IMR-90 (cell line): ENCODE measurements around the gene DSCAML1. TPM values are rescaled to one million over a fixed set of nuclear protein-coding genes. Genes with fewer than 3 reads are reported as not detected.

Experiments used
- ATAC-seq: fragments of 200-7000 bp; cut with Tn5 transposase; 2 replicates; pipeline ENCODE4 v1.9.1; 2020; ENCODE audit warnings: low read depth, mild to moderate bottlenecking, moderate library complexity
- BruUV-seq: library from RNA; stranded (reverse); fragments of 400-500 nt; replicated peaks from 2 replicates; lab custom pipeline; 2021; lab: Mats Ljungman, UMichigan
- CTCF ChIA-PET: fragments of 300-600 bp; formaldehyde crosslinking; extraction: SDS; loops from one replicate; lab custom pipeline; 2021; ENCODE audit warnings: antibody characterized with exemption; lab: Yijun Ruan, JAX
- POLR2A ChIA-PET: fragments of 300-600 bp; sonication (Branson Sonifier 250); formaldehyde crosslinking; loops from one replicate; lab custom pipeline; 2022; ENCODE audit warnings: antibody characterized with exemption; ENCODE audit not compliant: unreplicated experiment; lab: Charles Lee
- DNase-seq: peaks from one replicate; pipeline ENCODE4 v3.0.0; 2013
- H2AFZ ChIP-seq: replicated peaks from 2 replicates; pipeline ENCODE3; 2013; ENCODE audit warnings: low read length, mild to moderate bottlenecking; ENCODE audit not compliant: poor library complexity
- H2AK5ac ChIP-seq: 2 replicates; pipeline ENCODE4 v1.6.1; 2013; ENCODE audit warnings: low read depth, low read length, inconsistent platforms
- H2AK9ac ChIP-seq: replicated peaks from 2 replicates; pipeline ENCODE3; 2013; ENCODE audit warnings: mild to moderate bottlenecking, low read depth, low read length, moderate library complexity; ENCODE audit not compliant: poor library complexity
- H2BK120ac ChIP-seq: 2 replicates; pipeline ENCODE4 v1.6.1; 2013; ENCODE audit warnings: low read depth, low read length, inconsistent platforms
- H2BK15ac ChIP-seq: 3 replicates; pipeline ENCODE4 v1.6.1; 2013; ENCODE audit warnings: low read depth, low read length, inconsistent platforms
- H2BK20ac ChIP-seq: 2 replicates; pipeline ENCODE4 v1.6.1; 2013; ENCODE audit warnings: low read depth, mild to moderate bottlenecking, inconsistent platforms, low read length, moderate library complexity
- H2BK5ac ChIP-seq: 2 replicates; pipeline ENCODE4 v1.6.1; 2013; ENCODE audit warnings: mild to moderate bottlenecking, low read depth, low read length, inconsistent platforms; ENCODE audit not compliant: poor library complexity, severe bottlenecking
- H3K14ac ChIP-seq: replicated peaks from 2 replicates; pipeline ENCODE4 v1.6.1; 2013; ENCODE audit warnings: low read depth, low read length, inconsistent platforms
- H3K18ac ChIP-seq: 2 replicates; pipeline ENCODE4 v1.6.1; 2013; ENCODE audit warnings: low read depth, low read length, control low read depth
- H3K23ac ChIP-seq: 2 replicates; pipeline ENCODE4 v1.6.1; 2013; ENCODE audit warnings: low read depth, low read length, inconsistent platforms
- H3K27ac ChIP-seq: 2 replicates; pipeline ENCODE4 v1.5.1; 2013; ENCODE audit warnings: mild to moderate bottlenecking, control low read depth, low read length; ENCODE audit not compliant: insufficient read depth
- H3K27me3 ChIP-seq: 2 replicates; pipeline ENCODE4 v1.6.1; 2013; ENCODE audit warnings: low read length; ENCODE audit not compliant: control insufficient read depth, insufficient read depth
- H3K36me3 ChIP-seq: 2 replicates; pipeline ENCODE4 v1.6.1; 2013; ENCODE audit warnings: low read length, mixed read lengths; ENCODE audit not compliant: control insufficient read depth, insufficient read depth
- H3K4ac ChIP-seq: 2 replicates; pipeline ENCODE4 v1.6.1; 2013; ENCODE audit warnings: low read depth, low read length, inconsistent platforms
- H3K4me1 ChIP-seq: 2 replicates; pipeline ENCODE4 v1.6.1; 2013; ENCODE audit warnings: low read length, mixed read lengths; ENCODE audit not compliant: control insufficient read depth, insufficient read depth
- H3K4me2 ChIP-seq: 2 replicates; pipeline ENCODE4 v1.6.1; 2013; ENCODE audit warnings: low read depth, mild to moderate bottlenecking, control low read depth, low read length, moderate library complexity
- H3K4me3 ChIP-seq: 2 replicates; pipeline ENCODE4 v1.5.1; 2013; ENCODE audit warnings: low read depth, mild to moderate bottlenecking, control low read depth, low read length, moderate library complexity; ENCODE audit not compliant: insufficient read depth
- H3K56ac ChIP-seq: 2 replicates; pipeline ENCODE4 v1.6.1; 2013; ENCODE audit warnings: low read length, inconsistent platforms; ENCODE audit not compliant: insufficient read depth; ENCODE audit errors: extremely low read depth
- H3K79me1 ChIP-seq, 2 experiments: 2 replicates each; pipeline ENCODE4 v1.6.1; 2013; ENCODE audit warnings: low read length in 2 of 2, inconsistent platforms in 1 of 2, low read depth in 1 of 2
- H3K9ac ChIP-seq: 2 replicates; pipeline ENCODE4 v1.6.1; 2013; ENCODE audit warnings: low read depth, low read length, control low read depth
- H3K9me1 ChIP-seq: 2 replicates; pipeline ENCODE4 v1.6.1; 2013; ENCODE audit warnings: low read length, inconsistent platforms; ENCODE audit not compliant: insufficient read depth
- H3K9me3 ChIP-seq: 2 replicates; pipeline ENCODE4 v1.6.1; 2013; ENCODE audit warnings: low read length; ENCODE audit not compliant: control insufficient read depth, insufficient read depth
- H4K20me1 ChIP-seq: 2 replicates; pipeline ENCODE4 v1.6.1; 2013; ENCODE audit warnings: low read length, inconsistent platforms; ENCODE audit not compliant: insufficient read depth
- H4K5ac ChIP-seq: 2 replicates; pipeline ENCODE4 v1.6.1; 2013; ENCODE audit warnings: mild to moderate bottlenecking, low read depth, low read length, control low read depth
- H4K8ac ChIP-seq, 2 experiments: 2 replicates each; pipeline ENCODE4 v1.6.1; 2013; ENCODE audit warnings: low read depth in 2 of 2, low read length in 2 of 2, control low read depth in 1 of 2, inconsistent platforms in 1 of 2
- H4K91ac ChIP-seq: 2 replicates; pipeline ENCODE4 v1.6.1; 2013; ENCODE audit warnings: low read depth, low read length, inconsistent platforms; ENCODE audit not compliant: insufficient read depth
- CEBPB ChIP-seq: IDR thresholded peaks from 2 replicates; pipeline ENCODE4 v1.6.1; 2012; ENCODE audit warnings: low read depth, low read length, improper control_type of control experiment
- FOS ChIP-seq: fragments of 150-350 bp; IDR thresholded peaks from 2 replicates; pipeline ENCODE4 v1.6.1; 2016; ENCODE audit warnings: low read depth, low read length
- MXI1 ChIP-seq: IDR thresholded peaks from 2 replicates; pipeline ENCODE4 v1.6.1; 2012; ENCODE audit warnings: low read depth, mild to moderate bottlenecking, low read length, moderate library complexity, borderline replicate concordance
- RAD21 ChIP-seq: IDR thresholded peaks from 2 replicates; pipeline ENCODE4 v1.6.1; 2012; ENCODE audit warnings: low read length, improper control_type of control experiment
- RCOR1 ChIP-seq: IDR thresholded peaks from 2 replicates; pipeline ENCODE4 v1.6.1; 2012; ENCODE audit warnings: mild to moderate bottlenecking, low read length, improper control_type of control experiment; ENCODE audit not compliant: insufficient replicate concordance
- RFX5 ChIP-seq: IDR thresholded peaks from 2 replicates; pipeline ENCODE4 v1.8.0; 2012; ENCODE audit warnings: low read depth, mild to moderate bottlenecking, low read length, moderate library complexity
- SMC3 ChIP-seq: fragments of 150-350 bp; IDR thresholded peaks from 2 replicates; pipeline ENCODE4 v1.6.1; 2016; ENCODE audit warnings: low read depth, mild to moderate bottlenecking, antibody characterized with exemption, low read length, moderate library complexity
- WGBS, 2 experiments: methylation state at CpG; one replicate each; pipeline versions ENCODE4 v1.1.5 to v1.1.7; 2013; ENCODE audit warnings: missing lambda C conversion rate in 2 of 2; ENCODE audit not compliant: insufficient read length in 1 of 2; ENCODE audit errors: extremely low coverage in 2 of 2; 5-methylcytosine and 5-hydroxymethylcytosine counted together
- dilution Hi-C: fragments of 300-500 bp; cut with HindIII; formaldehyde crosslinking; loops from one replicate; pipeline ENCODE4 v1.14.3; 2018; ENCODE audit warnings: low sequenced_read_pairs; ENCODE audit not compliant: unreplicated experiment
- in situ Hi-C: fragments of 300-500 bp; cut with MboI; formaldehyde crosslinking; loops from 3 replicates; pipeline ENCODE4 v1.14.3; 2019; ENCODE audit warnings: low sequenced_read_pairs, inconsistent platforms, mixed read lengths
- intact Hi-C: fragments of 100-400 bp; cut with micrococcal nuclease; formaldehyde crosslinking; loops from 2 replicates; pipeline ENCODE4 v1.10.0; 2022
- polyA plus RNA-seq, 3 experiments: library from polyadenylated mRNA; depleted of rRNA; stranded (reverse); fragments of >200 nt; gene quantifications; 2 replicates each; pipeline ENCODE4 v1.2.3, GENCODE V29; 2012; ENCODE audit warnings: low replicate concordance in 1 of 3
- total RNA-seq: library from RNA; depleted of rRNA; stranded (reverse); fragments of >200 nt; gene quantifications from 2 replicates; pipeline ENCODE4 v1.2.3, GENCODE V29; 2012

The DSCAML1 gene
- total and polyA plus RNA-seq, 2 of the 4 experiments (the other 2 are of a cell fraction): not detected

GRCh38 chr11:117768506-117768905 is 28.5 kb downstream of the DSCAML1 start:
- Histone ChIP-seq H3K4ac (no peak overlapping the region), H3K18ac (no peak overlapping the region), H4K91ac (no peak overlapping the region), H3K23ac (no peak overlapping the region), H4K20me1 (no peaks in the 10 kb centered on the region), H3K27me3 (peaks cover 5% of the 10 kb centered on the region), H2AFZ (no peak overlapping the region), H3K9me1 (no peaks in the 10 kb centered on the region), H3K14ac (no peak overlapping the region), H3K9me3 (no peaks in the 10 kb centered on the region), H3K56ac (no peak overlapping the region), H3K9ac (no peak overlapping the region), H3K4me3 (no peak overlapping the region), H2BK120ac (no peak overlapping the region), H3K4me2 (no peak overlapping the region), H2AK9ac (no peak overlapping the region), H2BK5ac (no peak overlapping the region), H4K8ac (no peak overlapping the region), H2BK20ac (no peak overlapping the region), H3K27ac (no peak overlapping the region), H2BK15ac (no peak overlapping the region), H2AK5ac (no peak overlapping the region), H3K36me3 (no peaks in the 10 kb centered on the region), H3K4me1 (no peaks in the 10 kb centered on the region), H4K5ac (no peak overlapping the region), H3K79me1 (no peaks in the 10 kb centered on the region)
- BruUV-seq: no TSS peak
- intact Hi-C loops (no loop called here), dilution Hi-C loops (no loop called here), in situ Hi-C loops (no loop called here)
- POLR2A ChIA-PET: no interaction called here
- no peak for DNase-seq
- CTCF ChIA-PET: no interaction called here
- no peak for ATAC-seq
- TF ChIP-seq SMC3 (no peak), RFX5 (no peak), MXI1 (no peak), RAD21 (no peak), FOS (no peak), RCOR1 (no peak), CEBPB (no peak)
- no CpG with 5 or more reads among the region's 2 CpGs for WGBS, 2 experiments
